ENCODE measurements around the gene NPHS2.
A peak's percentile ranks its signal among the peaks of the same experiment; 100 is the strongest.

Gene NPHS2

GRCh38 chr1:179575497-179576314, at the start of gene NPHS2:
Gene NPHS2 (minus strand): TSS chr1:179575948. CDS start chr1:179575864, 84 bp downstream.
- no peak within 1 kb of the TSS for H3K4me3 ChIP-seq
- H3K27ac ChIP-seq: no peak within 1 kb of the TSS
- TF ChIP-seq POLR2AphosphoS5 (IDR thresholded peaks at IDR 0.05; ENCODE audit: borderline replicate concordance, low read depth, low read length) (no peak), EZH2 (IDR thresholded peaks at IDR 0.05) (peak; percentile 75), FOXP2 (optimal IDR thresholded peaks at IDR 0.05; ENCODE audit: control extremely low read depth, extremely low read length, insufficient read depth) (no peak)
- no peak for DNase-seq (ENCODE audit: low read depth, low spot score)
- H3K9me3 ChIP-seq (ENCODE audit: low read depth, low read length): no peaks in the 10 kb centered on the region
- H3K36me3 ChIP-seq (ENCODE audit: insufficient read depth, low read length): no peaks in the 10 kb centered on the region
- no peak within 1 kb of the TSS for H3K9ac ChIP-seq (ENCODE audit: insufficient read length)

GRCh38 chr1:179612361-179612760, 36.6 kb upstream of the NPHS2 start:
- Histone ChIP-seq H3K9ac (ENCODE audit: insufficient read length) (no peak overlapping the region), H3K9me3 (ENCODE audit: low read depth, low read length) (no peaks in the 10 kb centered on the region), H3K4me3 (no peak overlapping the region), H3K27ac (no peak overlapping the region), H3K36me3 (ENCODE audit: insufficient read depth, low read length) (no peaks in the 10 kb centered on the region)
- DNase-seq (ENCODE audit: low read depth, low spot score): no peak
- TF ChIP-seq EZH2 (IDR thresholded peaks at IDR 0.05) (no peak), POLR2AphosphoS5 (IDR thresholded peaks at IDR 0.05; ENCODE audit: borderline replicate concordance, low read depth, low read length) (no peak), FOXP2 (optimal IDR thresholded peaks at IDR 0.05; ENCODE audit: control extremely low read depth, extremely low read length, insufficient read depth) (no peak)

- no peaks in the 10 kb centered on the region for H3K9me3 ChIP-seq (ENCODE audit: low read depth, low read length)
- no peak for TF ChIP-seq POLR2AphosphoS5 (IDR thresholded peaks at IDR 0.05; ENCODE audit: borderline replicate concordance, low read depth, low read length)
- TF ChIP-seq FOXP2 (optimal IDR thresholded peaks at IDR 0.05; ENCODE audit: control extremely low read depth, extremely low read length, insufficient read depth): no peak
- TF ChIP-seq EZH2 (IDR thresholded peaks at IDR 0.05): no peak
- H3K36me3 ChIP-seq (ENCODE audit: insufficient read depth, low read length): no peaks in the 10 kb centered on the region
- H3K9ac ChIP-seq (ENCODE audit: insufficient read length): no peak overlapping the region
- DNase-seq (ENCODE audit: low read depth, low spot score): no peak
- no peak overlapping the region for H3K4me3 ChIP-seq
- H3K27ac ChIP-seq: no peak overlapping the region
Measured at GRCh38 chr1:179601093-179601492, 25.3 kb upstream of the NPHS2 start.

- no peak overlapping the region for H3K9ac ChIP-seq (ENCODE audit: insufficient read length)
- H3K36me3 ChIP-seq (ENCODE audit: insufficient read depth, low read length): no peaks in the 10 kb centered on the region
- TF ChIP-seq FOXP2 (optimal IDR thresholded peaks at IDR 0.05; ENCODE audit: control extremely low read depth, extremely low read length, insufficient read depth): no peak
- TF ChIP-seq POLR2AphosphoS5 (IDR thresholded peaks at IDR 0.05; ENCODE audit: borderline replicate concordance, low read depth, low read length): no peak
- no peak for TF ChIP-seq EZH2 (IDR thresholded peaks at IDR 0.05)
- H3K27ac ChIP-seq: no peak overlapping the region
- DNase-seq (ENCODE audit: low read depth, low spot score): peak; percentile 8
- no peak overlapping the region for H3K4me3 ChIP-seq
- H3K9me3 ChIP-seq (ENCODE audit: low read depth, low read length): no peaks in the 10 kb centered on the region
Measured at GRCh38 chr1:179599623-179600249, 24.0 kb upstream of the NPHS2 start.

GRCh38 chr1:179598631-179599030, 22.9 kb upstream of the NPHS2 start:
- no peak overlapping the region for H3K27ac ChIP-seq
- no peak overlapping the region for H3K4me3 ChIP-seq
- no peak overlapping the region for H3K9ac ChIP-seq (ENCODE audit: insufficient read length)
- no peaks in the 10 kb centered on the region for H3K36me3 ChIP-seq (ENCODE audit: insufficient read depth, low read length)
- no peaks in the 10 kb centered on the region for H3K9me3 ChIP-seq (ENCODE audit: low read depth, low read length)
- no peak for TF ChIP-seq POLR2AphosphoS5 (IDR thresholded peaks at IDR 0.05; ENCODE audit: borderline replicate concordance, low read depth, low read length)
- TF ChIP-seq FOXP2 (optimal IDR thresholded peaks at IDR 0.05; ENCODE audit: control extremely low read depth, extremely low read length, insufficient read depth): no peak
- TF ChIP-seq EZH2 (IDR thresholded peaks at IDR 0.05): no peak
- no peak for DNase-seq (ENCODE audit: low read depth, low spot score)

GRCh38 chr1:179591592-179592580, 16.1 kb upstream of the NPHS2 start, which contains the start of gene TDRD5:
Gene TDRD5 (plus strand): TSS chr1:179591832. CDS start chr1:179592616, 784 bp downstream.
- H3K4me3 ChIP-seq: peak within 1 kb of the TSS; percentile 71
- no peaks in the 10 kb centered on the region for H3K9me3 ChIP-seq (ENCODE audit: low read depth, low read length)
- no peak for DNase-seq (ENCODE audit: low read depth, low spot score)
- H3K9ac ChIP-seq (ENCODE audit: insufficient read length): peak within 1 kb of the TSS; percentile 49
- no peaks in the 10 kb centered on the region for H3K36me3 ChIP-seq (ENCODE audit: insufficient read depth, low read length)
- no peak within 1 kb of the TSS for H3K27ac ChIP-seq
- TF ChIP-seq EZH2 (IDR thresholded peaks at IDR 0.05): no peak
- TF ChIP-seq FOXP2 (optimal IDR thresholded peaks at IDR 0.05; ENCODE audit: control extremely low read depth, extremely low read length, insufficient read depth): no peak
- TF ChIP-seq POLR2AphosphoS5 (IDR thresholded peaks at IDR 0.05; ENCODE audit: borderline replicate concordance, low read depth, low read length): no peak

- DNase-seq (ENCODE audit: low read depth, low spot score): no peak
- H3K9ac ChIP-seq (ENCODE audit: insufficient read length): peak overlapping the region; percentile 49
- H3K36me3 ChIP-seq (ENCODE audit: insufficient read depth, low read length): no peaks in the 10 kb centered on the region
- no peak for TF ChIP-seq FOXP2 (optimal IDR thresholded peaks at IDR 0.05; ENCODE audit: control extremely low read depth, extremely low read length, insufficient read depth)
- no peak for TF ChIP-seq EZH2 (IDR thresholded peaks at IDR 0.05)
- no peak for TF ChIP-seq POLR2AphosphoS5 (IDR thresholded peaks at IDR 0.05; ENCODE audit: borderline replicate concordance, low read depth, low read length)
- H3K27ac ChIP-seq: no peak overlapping the region
- H3K4me3 ChIP-seq: peak overlapping the region; percentile 71
- no peaks in the 10 kb centered on the region for H3K9me3 ChIP-seq (ENCODE audit: low read depth, low read length)
Measured at GRCh38 chr1:179591253-179591591, 15.5 kb upstream of the NPHS2 start.

All from SK-N-MC (cell line).